ENCODE data around the gene TMEM106C.

The TMEM106C gene, protein sequence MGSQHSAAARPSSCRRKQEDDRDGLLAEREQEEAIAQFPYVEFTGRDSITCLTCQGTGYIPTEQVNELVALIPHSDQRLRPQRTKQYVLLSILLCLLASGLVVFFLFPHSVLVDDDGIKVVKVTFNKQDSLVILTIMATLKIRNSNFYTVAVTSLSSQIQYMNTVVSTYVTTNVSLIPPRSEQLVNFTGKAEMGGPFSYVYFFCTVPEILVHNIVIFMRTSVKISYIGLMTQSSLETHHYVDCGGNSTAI

DNA sequence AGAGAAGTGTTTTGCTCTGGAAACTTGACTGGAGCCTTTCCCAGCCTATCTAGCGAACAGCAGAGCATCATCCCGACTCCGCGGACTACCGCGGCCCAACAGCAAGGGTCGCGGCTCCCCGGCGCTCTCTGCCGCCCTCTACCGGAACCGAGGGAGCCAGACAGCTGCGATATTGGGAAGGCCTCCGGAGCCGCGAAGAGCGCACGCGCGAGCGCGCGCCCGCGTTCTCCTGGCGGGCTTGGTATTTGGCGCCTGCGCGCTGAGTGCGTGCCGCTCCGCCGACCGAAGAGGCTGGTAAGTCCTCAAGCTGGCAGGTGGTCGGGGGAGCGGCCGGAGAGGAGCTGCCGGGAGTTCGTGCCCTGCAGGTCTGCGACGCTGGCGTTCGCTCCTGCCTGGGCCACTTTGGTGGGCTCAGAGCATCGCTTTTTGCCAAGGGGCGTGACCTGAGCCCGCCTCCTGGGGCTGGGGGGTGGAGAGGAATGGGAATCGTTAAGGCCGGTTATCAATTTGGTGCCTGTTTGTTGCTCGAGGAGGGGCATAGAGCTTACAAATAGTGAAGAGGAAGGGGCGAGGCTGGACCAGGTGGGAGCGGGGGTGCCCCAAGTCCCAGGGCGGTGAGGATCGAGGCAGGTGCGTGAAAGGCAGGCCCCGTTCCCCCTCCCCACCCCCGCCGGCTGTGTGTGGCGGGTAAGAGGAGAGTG, at the start of gene TMEM106C:
TMEM106C (plus strand) TSS at position 257 of the 701 bp plus-strand sequence. CDS start 641 bp downstream, outside the sequence.
- no peak for TF ChIP-seq BACH2 (CRISPR knock-in tag; IDR thresholded peaks at IDR 0.05; ENCODE audit: borderline replicate concordance)
- no peak for TF ChIP-seq ISL1 (CRISPR knock-in tag; IDR thresholded peaks at IDR 0.05)
- TF ChIP-seq, protein P1, sequence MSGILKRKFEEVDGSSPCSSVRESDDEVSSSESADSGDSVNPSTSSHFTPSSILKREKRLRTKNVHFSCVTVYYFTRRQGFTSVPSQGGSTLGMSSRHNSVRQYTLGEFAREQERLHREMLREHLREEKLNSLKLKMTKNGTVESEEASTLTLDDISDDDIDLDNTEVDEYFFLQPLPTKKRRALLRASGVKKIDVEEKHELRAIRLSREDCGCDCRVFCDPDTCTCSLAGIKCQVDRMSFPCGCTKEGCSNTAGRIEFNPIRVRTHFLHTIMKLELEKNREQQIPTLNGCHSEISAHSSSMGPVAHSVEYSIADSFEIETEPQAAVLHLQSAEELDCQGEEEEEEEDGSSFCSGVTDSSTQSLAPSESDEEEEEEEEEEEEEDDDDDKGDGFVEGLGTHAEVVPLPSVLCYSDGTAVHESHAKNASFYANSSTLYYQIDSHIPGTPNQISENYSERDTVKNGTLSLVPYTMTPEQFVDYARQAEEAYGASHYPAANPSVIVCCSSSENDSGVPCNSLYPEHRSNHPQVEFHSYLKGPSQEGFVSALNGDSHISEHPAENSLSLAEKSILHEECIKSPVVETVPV (CRISPR knock-in tag; IDR thresholded peaks at IDR 0.05), result no peak
- no peak for TF ChIP-seq CSDC2 (CRISPR knock-in tag; IDR thresholded peaks at IDR 0.05)
- no peak for TF ChIP-seq TCF4 (CRISPR knock-in tag; IDR thresholded peaks at IDR 0.05; ENCODE audit: borderline replicate concordance)
- no peak for TF ChIP-seq ZFP30 (CRISPR knock-in tag; IDR thresholded peaks at IDR 0.05)
- no peak for TF ChIP-seq ARNTL (CRISPR knock-in tag; IDR thresholded peaks at IDR 0.05; ENCODE audit: borderline replicate concordance, low read depth)
- TF ChIP-seq, protein P2, sequence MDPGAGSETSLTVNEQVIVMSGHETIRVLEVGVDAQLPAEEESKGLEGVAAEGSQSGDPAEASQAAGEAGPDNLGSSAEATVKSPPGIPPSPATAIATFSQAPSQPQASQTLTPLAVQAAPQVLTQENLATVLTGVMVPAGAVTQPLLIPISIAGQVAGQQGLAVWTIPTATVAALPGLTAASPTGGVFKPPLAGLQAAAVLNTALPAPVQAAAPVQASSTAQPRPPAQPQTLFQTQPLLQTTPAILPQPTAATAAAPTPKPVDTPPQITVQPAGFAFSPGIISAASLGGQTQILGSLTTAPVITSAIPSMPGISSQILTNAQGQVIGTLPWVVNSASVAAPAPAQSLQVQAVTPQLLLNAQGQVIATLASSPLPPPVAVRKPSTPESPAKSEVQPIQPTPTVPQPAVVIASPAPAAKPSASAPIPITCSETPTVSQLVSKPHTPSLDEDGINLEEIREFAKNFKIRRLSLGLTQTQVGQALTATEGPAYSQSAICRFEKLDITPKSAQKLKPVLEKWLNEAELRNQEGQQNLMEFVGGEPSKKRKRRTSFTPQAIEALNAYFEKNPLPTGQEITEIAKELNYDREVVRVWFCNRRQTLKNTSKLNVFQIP (CRISPR knock-in tag; IDR thresholded peaks at IDR 0.05; ENCODE audit: borderline replicate concordance, low read depth), result no peak
- no peak for TF ChIP-seq ZNF565 (CRISPR knock-in tag; conservative IDR thresholded peaks at IDR 0.05; ENCODE audit: low read depth)
- no peak for TF ChIP-seq ESRRG (CRISPR knock-in tag; IDR thresholded peaks at IDR 0.05)
- peak; percentile 98 for ATAC-seq

DNA sequence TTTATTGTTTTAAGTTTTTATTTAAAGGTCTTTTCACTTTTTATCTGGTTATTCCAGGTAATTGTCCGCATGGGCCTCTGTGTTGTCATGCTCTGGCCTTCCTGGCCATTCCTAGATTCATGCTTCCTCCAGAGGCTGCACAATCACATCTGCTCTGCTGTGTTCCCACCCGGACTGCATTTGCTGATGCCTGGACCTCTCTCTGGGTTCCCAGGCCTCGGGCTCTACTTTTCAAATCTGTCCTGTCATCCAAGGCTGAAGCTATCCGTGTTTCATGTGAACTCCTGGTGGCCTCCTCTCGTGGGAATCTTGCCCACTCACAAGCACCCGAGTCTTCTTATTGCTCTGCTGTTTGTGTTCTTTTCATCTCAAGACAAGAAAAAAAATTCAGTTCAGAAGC, 42.5 kb upstream of the TMEM106C start:
- ATAC-seq, result no peak
- TF ChIP-seq, protein P3, sequence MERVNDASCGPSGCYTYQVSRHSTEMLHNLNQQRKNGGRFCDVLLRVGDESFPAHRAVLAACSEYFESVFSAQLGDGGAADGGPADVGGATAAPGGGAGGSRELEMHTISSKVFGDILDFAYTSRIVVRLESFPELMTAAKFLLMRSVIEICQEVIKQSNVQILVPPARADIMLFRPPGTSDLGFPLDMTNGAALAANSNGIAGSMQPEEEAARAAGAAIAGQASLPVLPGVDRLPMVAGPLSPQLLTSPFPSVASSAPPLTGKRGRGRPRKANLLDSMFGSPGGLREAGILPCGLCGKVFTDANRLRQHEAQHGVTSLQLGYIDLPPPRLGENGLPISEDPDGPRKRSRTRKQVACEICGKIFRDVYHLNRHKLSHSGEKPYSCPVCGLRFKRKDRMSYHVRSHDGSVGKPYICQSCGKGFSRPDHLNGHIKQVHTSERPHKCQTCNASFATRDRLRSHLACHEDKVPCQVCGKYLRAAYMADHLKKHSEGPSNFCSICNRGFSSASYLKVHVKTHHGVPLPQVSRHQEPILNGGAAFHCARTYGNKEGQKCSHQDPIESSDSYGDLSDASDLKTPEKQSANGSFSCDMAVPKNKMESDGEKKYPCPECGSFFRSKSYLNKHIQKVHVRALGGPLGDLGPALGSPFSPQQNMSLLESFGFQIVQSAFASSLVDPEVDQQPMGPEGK (CRISPR knock-in tag; IDR thresholded peaks at IDR 0.05; ENCODE audit: borderline replicate concordance), result no peak

DNA sequence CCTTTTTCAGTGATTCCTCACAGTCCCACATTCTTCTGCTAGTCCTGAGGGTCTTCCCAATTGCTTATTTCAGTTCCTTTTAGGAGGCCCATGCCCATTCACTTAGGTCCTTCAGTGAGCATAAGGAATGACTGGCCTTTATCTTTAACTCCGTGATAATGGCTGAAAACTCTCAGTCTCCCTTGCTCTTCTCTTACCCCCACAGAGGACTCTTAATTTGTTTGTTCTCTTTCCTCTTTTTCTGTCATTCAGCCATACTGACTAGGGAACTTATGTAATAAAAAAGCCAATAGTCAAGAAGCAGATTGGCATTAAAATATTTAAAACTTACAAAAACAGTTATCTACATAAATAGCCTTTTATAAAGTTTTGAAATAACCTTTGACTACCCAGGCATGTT, 41.5 kb upstream of the TMEM106C start:
- ATAC-seq, result no peak
- TF ChIP-seq ISL1 (CRISPR knock-in tag; IDR thresholded peaks at IDR 0.05) (no peak), TCF4 (CRISPR knock-in tag; IDR thresholded peaks at IDR 0.05; ENCODE audit: borderline replicate concordance) (no peak), TOX (CRISPR knock-in tag; IDR thresholded peaks at IDR 0.05; ENCODE audit: borderline replicate concordance) (no peak), ZFP30 (CRISPR knock-in tag; IDR thresholded peaks at IDR 0.05) (no peak), ZNF565 (CRISPR knock-in tag; conservative IDR thresholded peaks at IDR 0.05; ENCODE audit: low read depth) (no peak), ZFP3 (CRISPR knock-in tag; IDR thresholded peaks at IDR 0.05) (no peak), RARB (CRISPR knock-in tag; IDR thresholded peaks at IDR 0.05) (no peak), GLIS3 (CRISPR knock-in tag; IDR thresholded peaks at IDR 0.05) (no peak), SNAI2 (CRISPR knock-in tag; IDR thresholded peaks at IDR 0.05) (no peak), BACH2 (CRISPR knock-in tag; IDR thresholded peaks at IDR 0.05; ENCODE audit: borderline replicate concordance) (no peak), ZC3H10 (CRISPR knock-in tag; IDR thresholded peaks at IDR 0.05) (no peak)
- TF ChIP-seq, protein P1 (CRISPR knock-in tag; IDR thresholded peaks at IDR 0.05), result no peak

DNA sequence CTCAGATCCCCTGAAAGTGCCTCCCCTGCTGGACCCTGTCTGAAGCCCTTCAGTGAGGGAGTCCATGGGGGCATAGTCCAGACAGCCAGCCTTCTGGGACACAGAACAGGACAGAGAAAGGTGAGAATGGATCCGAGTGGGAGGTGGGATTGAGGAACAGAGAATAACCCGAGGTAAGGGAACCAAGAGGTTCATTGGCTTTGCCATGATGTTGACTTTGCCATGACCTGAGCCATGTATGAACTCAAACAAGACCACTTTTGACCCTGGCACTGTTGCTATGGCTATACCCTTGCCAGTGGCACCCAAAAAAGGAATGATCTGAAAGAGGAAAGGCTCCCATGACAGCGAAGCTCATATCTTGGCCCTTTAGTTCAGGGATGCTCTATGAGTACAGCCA, 36.0 kb upstream of the TMEM106C start:
- no peak for ATAC-seq
- TF ChIP-seq PPARA (CRISPR knock-in tag; IDR thresholded peaks at IDR 0.05; ENCODE audit: borderline replicate concordance) (no peak), ZNF8 (CRISPR knock-in tag; IDR thresholded peaks at IDR 0.05) (no peak), ZFP30 (CRISPR knock-in tag; IDR thresholded peaks at IDR 0.05) (no peak), ZC3H10 (CRISPR knock-in tag; IDR thresholded peaks at IDR 0.05) (no peak), ESRRG (CRISPR knock-in tag; IDR thresholded peaks at IDR 0.05) (no peak), TOX (CRISPR knock-in tag; IDR thresholded peaks at IDR 0.05; ENCODE audit: borderline replicate concordance) (no peak), BACH2 (CRISPR knock-in tag; IDR thresholded peaks at IDR 0.05; ENCODE audit: borderline replicate concordance) (no peak), ARNTL (CRISPR knock-in tag; IDR thresholded peaks at IDR 0.05; ENCODE audit: borderline replicate concordance, low read depth) (no peak), ZFP3 (CRISPR knock-in tag; IDR thresholded peaks at IDR 0.05) (no peak)
- TF ChIP-seq, protein P4, sequence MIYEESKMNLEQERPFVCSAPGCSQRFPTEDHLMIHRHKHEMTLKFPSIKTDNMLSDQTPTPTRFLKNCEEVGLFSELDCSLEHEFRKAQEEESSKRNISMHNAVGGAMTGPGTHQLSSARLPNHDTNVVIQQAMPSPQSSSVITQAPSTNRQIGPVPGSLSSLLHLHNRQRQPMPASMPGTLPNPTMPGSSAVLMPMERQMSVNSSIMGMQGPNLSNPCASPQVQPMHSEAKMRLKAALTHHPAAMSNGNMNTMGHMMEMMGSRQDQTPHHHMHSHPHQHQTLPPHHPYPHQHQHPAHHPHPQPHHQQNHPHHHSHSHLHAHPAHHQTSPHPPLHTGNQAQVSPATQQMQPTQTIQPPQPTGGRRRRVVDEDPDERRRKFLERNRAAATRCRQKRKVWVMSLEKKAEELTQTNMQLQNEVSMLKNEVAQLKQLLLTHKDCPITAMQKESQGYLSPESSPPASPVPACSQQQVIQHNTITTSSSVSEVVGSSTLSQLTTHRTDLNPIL (CRISPR knock-in tag; IDR thresholded peaks at IDR 0.05; ENCODE audit: low read depth), result no peak
- TF ChIP-seq, protein P3 (CRISPR knock-in tag; IDR thresholded peaks at IDR 0.05; ENCODE audit: borderline replicate concordance), result no peak
- TF ChIP-seq, protein P1 (CRISPR knock-in tag; IDR thresholded peaks at IDR 0.05), result no peak
